ENCODE data around the gene SPON1.

- TF ChIP-seq SP1 (IDR thresholded peaks at IDR 0.05) (no peak), CTCF (IDR thresholded peaks at IDR 0.05; ENCODE audit: low read depth, low read length, missing input control) (no peak), REST (IDR thresholded peaks at IDR 0.05) (no peak), MAX (IDR thresholded peaks at IDR 0.05) (no peak), GABPA (IDR thresholded peaks at IDR 0.05 in 1 of 2, conservative IDR thresholded peaks at IDR 0.05 in 1 of 2) (no peak), HNF4A (conservative IDR thresholded peaks at IDR 0.05) (no peak), ATF3 (IDR thresholded peaks at IDR 0.05) (no peak), JUND (IDR thresholded peaks at IDR 0.05) (no peak), RAD21 (IDR thresholded peaks at IDR 0.05) (no peak), YY1 (IDR thresholded peaks at IDR 0.05) (no peak), FOXA1 (IDR thresholded peaks at IDR 0.05) (no peak), TAF1 (conservative IDR thresholded peaks at IDR 0.05) (no peak), EGR1 (IDR thresholded peaks at IDR 0.05; ENCODE audit: low read depth in 2 of 2) (no peak)
Measured at GRCh38 chr11:14065681-14066080, 103.2 kb downstream of the SPON1 start.
